HG03571 (cell line): ENCODE results near the gene SCAPER.
"Not testable (repeated sequence)": the region's sequence is repeated elsewhere in the genome, so short reads cannot be mapped to it uniquely, and the experiment has no call there.

Experiments
- ATAC-seq: cut with Tn5 transposase; IDR thresholded peaks from one replicate; pipeline ENCODE4 v1.9.1; 2021; ENCODE audit not compliant: unreplicated experiment

SCAPER gene

GRCh38 chr15:76916369-76916768, 11.2 kb upstream of the SCAPER start:
- no peak for ATAC-seq

GRCh38 chr15:76913737-76914136, 8.6 kb upstream of the SCAPER start:
- ATAC-seq: no peak

- ATAC-seq: no peak
Measured at GRCh38 chr15:76912430-76912829, 7.3 kb upstream of the SCAPER start.

- no peak for ATAC-seq
Measured at GRCh38 chr15:76905855-76906254, 715 bp upstream of the SCAPER start.

GRCh38 chr15:76904461-76905012, 603 bp downstream of the SCAPER start:
- ATAC-seq: no peak

GRCh38 chr15:76903251-76903681, 1.9 kb downstream of the SCAPER start:
- ATAC-seq: no peak

GRCh38 chr15:76901965-76902364, 3.2 kb downstream of the SCAPER start:
- no peak for ATAC-seq

- ATAC-seq: not testable (repeated sequence)
Measured at GRCh38 chr15:76899931-76900310, 5.2 kb downstream of the SCAPER start.

- not testable (repeated sequence) for ATAC-seq
Measured at GRCh38 chr15:76899176-76899930, 5.8 kb downstream of the SCAPER start.

GRCh38 chr15:76898102-76898501, 7.0 kb downstream of the SCAPER start:
- ATAC-seq: no peak

- ATAC-seq: no peak
Measured at GRCh38 chr15:76894174-76894573, 11.0 kb downstream of the SCAPER start.

GRCh38 chr15:76892836-76893235, 12.3 kb downstream of the SCAPER start:
- not testable (repeated sequence) for ATAC-seq

- ATAC-seq: not testable (repeated sequence)
Measured at GRCh38 chr15:76887280-76888141, 17.6 kb downstream of the SCAPER start.

GRCh38 chr15:76885212-76885611, 19.9 kb downstream of the SCAPER start:
- no peak for ATAC-seq

GRCh38 chr15:76875911-76876310, 29.2 kb downstream of the SCAPER start:
- ATAC-seq: no peak

GRCh38 chr15:76873066-76873465, 32.1 kb downstream of the SCAPER start:
- not testable (repeated sequence) for ATAC-seq

GRCh38 chr15:76871930-76872329, 33.2 kb downstream of the SCAPER start:
- no peak for ATAC-seq

GRCh38 chr15:76868740-76869139, 36.4 kb downstream of the SCAPER start:
- no peak for ATAC-seq

GRCh38 chr15:76866716-76867321, 38.3 kb downstream of the SCAPER start:
- ATAC-seq: no peak

- ATAC-seq: no peak
Measured at GRCh38 chr15:76866008-76866407, 39.1 kb downstream of the SCAPER start.

- no peak for ATAC-seq
Measured at GRCh38 chr15:76865548-76865991, 39.6 kb downstream of the SCAPER start.
